HCT116 (cell line): Measurements from ENCODE around the gene PPP2R5C. TPM values are rescaled to one million over a fixed set of nuclear protein-coding genes. Genes with fewer than 3 reads are reported as not detected.

Source experiments
- ATAC-seq: fragments of 200-7000 bp; cut with Tn5 transposase; 2 replicates; pipeline ENCODE4 v1.9.1; 2020; ENCODE audit warnings: mild to moderate bottlenecking, moderate library complexity
- BruUV-seq: library from RNA; stranded (reverse); fragments of 400-500 nt; replicated peaks from 2 replicates; lab custom pipeline; 2021; lab: Mats Ljungman, UMichigan
- CTCF ChIA-PET: fragments of 300-600 bp; sonication (Branson Sonifier 250); formaldehyde crosslinking; loops from one replicate; lab custom pipeline; 2021; ENCODE audit warnings: antibody characterized with exemption; lab: Charles Lee
- POLR2A ChIA-PET: fragments of 300-600, 350-600 bp; sonication (Branson Sonifier 250); formaldehyde crosslinking; loops from one replicate; lab custom pipeline; 2021; ENCODE audit warnings: antibody characterized with exemption; lab: Charles Lee
- RAD21 ChIA-PET, 2 experiments: fragments of 300-600 bp; sonication (Branson Sonifier 250); formaldehyde crosslinking; loops; one replicate each; lab custom pipeline; 2023; ENCODE audit warnings: low total read pairs in 2 of 2; ENCODE audit not compliant: uncharacterized antibody in 2 of 2, unreplicated experiment in 2 of 2, low non-redundant PET in 1 of 2; lab: Charles Lee
- DNase-seq: peaks from one replicate; pipeline ENCODE4 v3.0.0-alpha.2; 2010; ENCODE audit warnings: low read depth, low spot score
- H2AFZ ChIP-seq: fragments of 200-600 bp; shearing (Covaris generic), sonication (generic); 2 replicates; pipeline ENCODE4 v1.6.1; 2017; ENCODE audit warnings: low read depth, mixed run types, mixed read lengths, antibody characterized with exemption, low read length; ENCODE audit not compliant: poor library complexity, severe bottlenecking
- H3K27ac ChIP-seq: 2 replicates; pipeline ENCODE4 v1.5.1; 2012; ENCODE audit warnings: low read depth, low read length
- H3K27me3 ChIP-seq: fragments of 200-600 bp; sonication (generic); 2 replicates; pipeline ENCODE4 v1.6.1; 2016; ENCODE audit warnings: mixed run types, low read length, mixed read lengths; ENCODE audit not compliant: insufficient read depth
- H3K36me3 ChIP-seq, 2 experiments: fragments of 200-500 bp in 1 of 2; fragments of 200-600 bp in 1 of 2; sonication (Bioruptor generic) in 1 of 2; sonication (generic) in 1 of 2; 2 replicates each; pipeline versions ENCODE4 v1.5.1 to v1.6.1; 2014 to 2016; ENCODE audit warnings: low read length in 2 of 2, inconsistent platforms in 1 of 2, mixed read lengths in 1 of 2, mixed run types in 1 of 2; ENCODE audit not compliant: insufficient read depth in 2 of 2, control insufficient read depth in 1 of 2
- H3K4me1 ChIP-seq, 2 experiments: fragments of 200-600 bp in 1 of 2; sonication (generic) in 1 of 2; 2 replicates each; pipeline versions ENCODE4 v1.5.1 to v1.6.1; 2012 to 2017; ENCODE audit warnings: low read length in 2 of 2, inconsistent platforms in 1 of 2, mild to moderate bottlenecking in 1 of 2, mixed read lengths in 1 of 2, mixed run types in 1 of 2, moderate library complexity in 1 of 2; ENCODE audit not compliant: insufficient read depth in 2 of 2, control insufficient read depth in 1 of 2
- H3K4me2 ChIP-seq: fragments of 200-600 bp; sonication (generic); 2 replicates; pipeline ENCODE4 v1.6.1; 2017; ENCODE audit warnings: mixed run types, low read length, mixed read lengths
- H3K4me3 ChIP-seq, 2 experiments: fragments of 200-600 bp in 1 of 2; sonication (generic) in 1 of 2; replicated peaks in 1 of 2; 2 replicates each; pipeline ENCODE4 v1.5.1; 2011 to 2016; ENCODE audit warnings: low read length in 2 of 2, control low read depth in 1 of 2, low read depth in 1 of 2, mild to moderate bottlenecking in 1 of 2, mixed read lengths in 1 of 2, mixed run types in 1 of 2
- H3K79me2 ChIP-seq: fragments of 200-600 bp; sonication (generic); 2 replicates; pipeline ENCODE4 v1.6.1; 2017; ENCODE audit warnings: mild to moderate bottlenecking, mixed run types, low read length, moderate library complexity, mixed read lengths; ENCODE audit not compliant: insufficient read depth
- H3K9ac ChIP-seq: fragments of 200-600 bp; sonication (generic); 2 replicates; pipeline ENCODE4 v1.6.1; 2016; ENCODE audit warnings: low read length, mixed read lengths
- H3K9me2 ChIP-seq: fragments of 200-600 bp; sonication (generic), shearing (Covaris generic); 2 replicates; pipeline ENCODE4 v1.6.1; 2017; ENCODE audit warnings: mixed run types, mild to moderate bottlenecking, moderate library complexity; ENCODE audit not compliant: insufficient read depth
- H3K9me3 ChIP-seq, 2 experiments: fragments of 200-500 bp in 1 of 2; fragments of 200-600 bp in 1 of 2; sonication (Bioruptor generic) in 1 of 2; sonication (generic) in 1 of 2; 2 replicates each; pipeline ENCODE4 v1.6.1; 2014 to 2017; ENCODE audit warnings: low read length in 2 of 2, mixed read lengths in 2 of 2, inconsistent platforms in 1 of 2, low read depth in 1 of 2, mild to moderate bottlenecking in 1 of 2, mixed run types in 1 of 2, moderate library complexity in 1 of 2; ENCODE audit not compliant: control insufficient read depth in 1 of 2, insufficient read depth in 1 of 2
- H4K20me1 ChIP-seq: fragments of 200-600 bp; sonication (generic), shearing (Covaris generic); 2 replicates; pipeline ENCODE4 v1.6.1; 2017; ENCODE audit warnings: mixed run types, mild to moderate bottlenecking, moderate library complexity; ENCODE audit not compliant: insufficient read depth
- CBX3 ChIP-seq: IDR thresholded peaks from 2 replicates; pipeline ENCODE4 v1.6.1; 2012; ENCODE audit warnings: low read depth
- CEBPB ChIP-seq: IDR thresholded peaks from 2 replicates; pipeline ENCODE4 v1.6.1; 2012; ENCODE audit warnings: low read depth
- ELF1 ChIP-seq: IDR thresholded peaks from 2 replicates; pipeline ENCODE4 v1.6.1; 2012; ENCODE audit warnings: low read depth, borderline replicate concordance
- EZH2 ChIP-seq: fragments of 200-600 bp; sonication (generic); IDR thresholded peaks from 2 replicates; pipeline ENCODE4 v1.6.1; 2017; ENCODE audit warnings: antibody characterized with exemption, mixed run types
- EZH2phosphoT487 ChIP-seq: fragments of 200-600 bp; IDR thresholded peaks from 2 replicates; pipeline ENCODE4 v1.6.1; 2018; ENCODE audit warnings: antibody characterized with exemption, borderline replicate concordance
- FOSL1 ChIP-seq: IDR thresholded peaks from 2 replicates; pipeline ENCODE4 v1.6.1; 2012; ENCODE audit warnings: low read depth
- JUND ChIP-seq: IDR thresholded peaks from 2 replicates; pipeline ENCODE4 v1.6.1; 2012
- POLR2A ChIP-seq: IDR thresholded peaks from 2 replicates; pipeline ENCODE4 v1.7.0; 2011; ENCODE audit warnings: borderline replicate concordance; ENCODE audit not compliant: insufficient read depth, insufficient read length; ENCODE audit errors: extremely low read depth
- POLR2AphosphoS5 ChIP-seq: IDR thresholded peaks from 2 replicates; pipeline ENCODE4 v1.6.1; 2011; ENCODE audit warnings: mild to moderate bottlenecking, low read depth, low read length, moderate library complexity
- SP1 ChIP-seq: IDR thresholded peaks from 2 replicates; pipeline ENCODE4 v1.6.1; 2012; ENCODE audit warnings: low read depth
- SRF ChIP-seq: IDR thresholded peaks from 2 replicates; pipeline ENCODE4 v1.6.1; 2012; ENCODE audit warnings: low read depth
- TCF7L2 ChIP-seq: IDR thresholded peaks from 2 replicates; pipeline ENCODE4 v1.7.0; 2011; ENCODE audit warnings: borderline replicate concordance, inconsistent platforms; ENCODE audit not compliant: insufficient read depth, insufficient read length; ENCODE audit errors: extremely low read depth
- YY1 ChIP-seq: IDR thresholded peaks from 2 replicates; pipeline ENCODE4 v1.6.1; 2011; ENCODE audit warnings: low read length, low read depth, moderate library complexity, mild to moderate bottlenecking; ENCODE audit not compliant: insufficient replicate concordance; ENCODE audit errors: extremely low read depth
- ZNF274 ChIP-seq: fragments of 200-500 bp; sonication (Bioruptor generic); IDR thresholded peaks from 2 replicates; pipeline ENCODE4 v1.6.1; 2014; ENCODE audit warnings: mild to moderate bottlenecking, low read depth, low read length, inconsistent platforms
- intact Hi-C: fragments of 100-400 bp; cut with micrococcal nuclease; formaldehyde crosslinking; loops from 2 replicates; pipeline ENCODE4 v1.10.0; 2022
- total RNA-seq: library from RNA; stranded (reverse); gene quantifications from one replicate; pipeline ENCODE4 v1.2.1, GENCODE V29; 2021; ENCODE audit not compliant: unreplicated experiment
- TF ChIP-seq, protein P1 (sequence below): IDR thresholded peaks from 2 replicates; pipeline ENCODE4 v1.6.1; 2012
- TF ChIP-seq, protein P2 (sequence below): IDR thresholded peaks from 2 replicates; pipeline ENCODE4 v1.6.1; 2012
- TF ChIP-seq, protein P3 (sequence below): IDR thresholded peaks from 2 replicates; pipeline ENCODE4 v1.6.1; 2012; ENCODE audit warnings: low read depth

Gene PPP2R5C
- total RNA-seq, 1 experiment from 2014 or later: 117 TPM

DNA sequence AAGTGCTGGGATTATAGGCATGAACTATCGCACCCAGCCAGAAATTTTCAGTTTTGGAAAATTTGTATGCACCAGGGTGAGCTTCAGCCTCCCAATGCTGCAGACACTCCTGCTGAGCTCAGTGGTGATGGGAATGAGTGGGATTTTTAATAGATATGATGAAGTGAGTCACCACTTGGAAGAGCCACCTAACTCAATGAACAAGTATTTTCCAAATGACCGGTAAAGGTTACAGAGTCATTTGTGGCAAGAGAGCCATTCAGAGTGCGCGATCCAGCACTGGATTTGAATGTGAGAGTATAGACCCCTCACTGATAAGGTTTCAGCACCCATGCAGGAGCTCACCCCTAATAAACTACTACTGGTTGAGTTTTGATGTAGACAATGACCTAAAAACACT is 100.7 kb downstream of the PPP2R5C start:
- no peak overlapping the region for H3K4me2 ChIP-seq
- no peaks in the 10 kb centered on the region; a peak in 1 of 4 replicates for H3K4me1 ChIP-seq
- H3K79me2 ChIP-seq: peaks cover 21% of the 10 kb centered on the region
- RAD21 ChIA-PET: no interaction called here
- H3K9me2 ChIP-seq: no peaks in the 10 kb centered on the region
- CTCF ChIA-PET: no interaction called here
- TF ChIP-seq SRF: no peak
- TF ChIP-seq YY1: no peak
- TF ChIP-seq, protein P1, sequence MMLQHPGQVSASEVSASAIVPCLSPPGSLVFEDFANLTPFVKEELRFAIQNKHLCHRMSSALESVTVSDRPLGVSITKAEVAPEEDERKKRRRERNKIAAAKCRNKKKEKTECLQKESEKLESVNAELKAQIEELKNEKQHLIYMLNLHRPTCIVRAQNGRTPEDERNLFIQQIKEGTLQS: no peak
- no peak for TF ChIP-seq CEBPB
- no peak for TF ChIP-seq POLR2AphosphoS5
- no peak for TF ChIP-seq POLR2A
- no peak for TF ChIP-seq ZNF274
- no peak for TF ChIP-seq EZH2phosphoT487
- TF ChIP-seq, protein P2, sequence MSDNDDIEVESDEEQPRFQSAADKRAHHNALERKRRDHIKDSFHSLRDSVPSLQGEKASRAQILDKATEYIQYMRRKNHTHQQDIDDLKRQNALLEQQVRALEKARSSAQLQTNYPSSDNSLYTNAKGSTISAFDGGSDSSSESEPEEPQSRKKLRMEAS: no peak
- no peak for TF ChIP-seq CBX3
- TF ChIP-seq TCF7L2: no peak
- TF ChIP-seq, protein P3, sequence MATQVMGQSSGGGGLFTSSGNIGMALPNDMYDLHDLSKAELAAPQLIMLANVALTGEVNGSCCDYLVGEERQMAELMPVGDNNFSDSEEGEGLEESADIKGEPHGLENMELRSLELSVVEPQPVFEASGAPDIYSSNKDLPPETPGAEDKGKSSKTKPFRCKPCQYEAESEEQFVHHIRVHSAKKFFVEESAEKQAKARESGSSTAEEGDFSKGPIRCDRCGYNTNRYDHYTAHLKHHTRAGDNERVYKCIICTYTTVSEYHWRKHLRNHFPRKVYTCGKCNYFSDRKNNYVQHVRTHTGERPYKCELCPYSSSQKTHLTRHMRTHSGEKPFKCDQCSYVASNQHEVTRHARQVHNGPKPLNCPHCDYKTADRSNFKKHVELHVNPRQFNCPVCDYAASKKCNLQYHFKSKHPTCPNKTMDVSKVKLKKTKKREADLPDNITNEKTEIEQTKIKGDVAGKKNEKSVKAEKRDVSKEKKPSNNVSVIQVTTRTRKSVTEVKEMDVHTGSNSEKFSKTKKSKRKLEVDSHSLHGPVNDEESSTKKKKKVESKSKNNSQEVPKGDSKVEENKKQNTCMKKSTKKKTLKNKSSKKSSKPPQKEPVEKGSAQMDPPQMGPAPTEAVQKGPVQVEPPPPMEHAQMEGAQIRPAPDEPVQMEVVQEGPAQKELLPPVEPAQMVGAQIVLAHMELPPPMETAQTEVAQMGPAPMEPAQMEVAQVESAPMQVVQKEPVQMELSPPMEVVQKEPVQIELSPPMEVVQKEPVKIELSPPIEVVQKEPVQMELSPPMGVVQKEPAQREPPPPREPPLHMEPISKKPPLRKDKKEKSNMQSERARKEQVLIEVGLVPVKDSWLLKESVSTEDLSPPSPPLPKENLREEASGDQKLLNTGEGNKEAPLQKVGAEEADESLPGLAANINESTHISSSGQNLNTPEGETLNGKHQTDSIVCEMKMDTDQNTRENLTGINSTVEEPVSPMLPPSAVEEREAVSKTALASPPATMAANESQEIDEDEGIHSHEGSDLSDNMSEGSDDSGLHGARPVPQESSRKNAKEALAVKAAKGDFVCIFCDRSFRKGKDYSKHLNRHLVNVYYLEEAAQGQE: no peak
- TF ChIP-seq EZH2: no peak
- TF ChIP-seq SP1: no peak
- no peak for TF ChIP-seq ELF1
- TF ChIP-seq FOSL1: no peak
- no peak for TF ChIP-seq JUND
- TF ChIP-seq, all 23 proteins: peak for 0
- intact Hi-C loops: no loop called here
- Histone ChIP-seq H3K9ac (no peak overlapping the region), H3K4me3 (no peak overlapping the region), H2AFZ (no peak overlapping the region), H3K27me3 (no peaks in the 10 kb centered on the region), H4K20me1 (no peaks in the 10 kb centered on the region), H3K36me3 (peaks cover 2 to 3% of the 10 kb centered on the region in 2 experiments; a peak in 1 of 4 replicates), H3K27ac (no peak overlapping the region), H3K9me3 (no peaks in the 10 kb centered on the region)
- ATAC-seq (no peak), DNase-seq (no peak)
- no TSS peak for BruUV-seq
- POLR2A ChIA-PET: no interaction called here
